ENCODE measurements around the gene DEFB127.
"Not testable (repeated sequence)": the region's sequence is repeated elsewhere in the genome, so short reads cannot be mapped to it uniquely, and the experiment has no call there.

DEFB127 gene, protein sequence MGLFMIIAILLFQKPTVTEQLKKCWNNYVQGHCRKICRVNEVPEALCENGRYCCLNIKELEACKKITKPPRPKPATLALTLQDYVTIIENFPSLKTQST

DNA sequence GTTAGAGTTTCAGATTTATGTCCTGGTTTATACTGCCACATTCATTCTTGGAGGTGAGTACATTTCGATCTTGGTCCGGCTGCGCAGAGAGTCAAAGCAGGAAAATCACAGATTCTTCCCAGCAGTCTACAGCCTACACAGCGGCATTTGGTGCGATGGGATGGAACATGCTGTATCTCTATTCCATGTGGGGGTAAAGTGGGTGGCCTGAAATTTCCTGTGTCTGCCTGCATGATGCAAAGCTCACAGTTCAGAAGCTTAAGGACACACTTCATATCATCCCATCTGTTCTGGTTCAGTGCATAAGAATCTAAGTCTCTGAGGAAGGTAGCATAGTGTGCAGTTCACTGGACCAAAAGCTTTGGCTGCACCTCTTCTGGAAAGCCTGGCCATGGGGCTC is at the start of gene DEFB127:
DEFB127 (plus strand) TSS at position 301 of the 400 bp plus-strand sequence; CDS start at position 392, 91 bp downstream.
- DNase-seq, result no peak

DNA sequence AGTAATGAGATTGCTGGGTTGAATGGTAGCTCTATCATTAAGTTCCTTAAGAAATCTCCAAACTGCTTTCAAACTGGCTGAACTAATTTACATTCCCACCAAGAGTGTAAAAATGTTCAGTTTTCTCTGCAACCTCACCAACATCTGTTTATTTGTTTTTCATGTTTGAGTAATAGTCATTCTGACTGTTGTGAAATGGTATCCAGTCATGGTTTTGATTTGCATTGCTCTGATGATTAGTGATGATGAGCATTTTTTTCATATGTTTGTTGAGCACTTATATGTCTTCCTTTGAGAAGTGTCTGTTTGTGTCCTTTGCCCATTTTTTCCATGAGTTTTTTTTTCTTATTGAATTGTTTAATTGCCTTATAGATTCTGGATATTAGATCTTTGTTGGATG is 44.9 kb upstream of the DEFB127 start:
- DNase-seq, result no peak

DNA sequence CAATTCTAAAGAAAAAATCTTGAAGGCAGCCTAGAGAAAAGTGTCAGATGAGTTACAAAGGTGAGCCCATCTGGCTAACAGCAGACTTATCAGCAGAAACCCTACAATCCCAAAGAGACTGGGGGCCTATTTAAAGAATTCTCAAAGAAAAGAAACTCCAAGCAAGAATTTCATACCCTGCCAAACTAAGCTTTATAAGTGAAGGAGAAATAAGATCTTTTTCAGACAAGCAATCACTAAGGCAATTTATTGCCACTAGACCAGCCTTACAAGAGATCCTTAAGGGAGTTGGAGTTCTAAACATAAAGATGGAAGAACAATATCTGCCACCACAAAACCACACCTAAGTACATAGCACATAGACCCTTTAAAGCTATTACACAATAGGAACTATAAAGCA is 39.7 kb upstream of the DEFB127 start:
- DNase-seq, result no peak

DNA sequence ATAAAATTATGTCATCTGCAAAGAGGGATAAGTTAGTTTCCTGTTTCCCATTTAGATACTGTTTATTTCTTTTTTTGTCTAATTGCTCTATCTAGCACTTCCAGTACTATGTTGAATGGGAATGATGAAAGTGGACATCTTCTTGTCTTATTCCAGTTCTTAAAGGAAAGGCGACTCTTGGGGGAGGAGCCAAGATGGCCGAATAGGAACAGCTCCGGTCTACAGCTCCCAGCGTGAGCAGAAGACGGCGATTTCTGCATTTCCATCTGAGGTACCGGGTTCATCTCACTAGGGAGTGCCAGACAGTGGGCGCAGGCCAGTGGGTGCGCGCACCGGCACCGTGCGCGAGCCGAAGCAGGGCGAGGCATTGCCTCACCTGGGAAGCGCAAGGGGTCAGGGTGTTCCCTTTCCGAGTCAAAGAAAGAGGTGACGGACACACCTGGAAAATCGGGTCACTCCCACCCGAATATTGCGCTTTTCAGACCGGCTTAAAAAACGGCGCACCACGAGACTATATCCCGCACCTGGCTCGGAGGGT is 27.4 kb upstream of the DEFB127 start:
- not testable (repeated sequence) for DNase-seq

DNA sequence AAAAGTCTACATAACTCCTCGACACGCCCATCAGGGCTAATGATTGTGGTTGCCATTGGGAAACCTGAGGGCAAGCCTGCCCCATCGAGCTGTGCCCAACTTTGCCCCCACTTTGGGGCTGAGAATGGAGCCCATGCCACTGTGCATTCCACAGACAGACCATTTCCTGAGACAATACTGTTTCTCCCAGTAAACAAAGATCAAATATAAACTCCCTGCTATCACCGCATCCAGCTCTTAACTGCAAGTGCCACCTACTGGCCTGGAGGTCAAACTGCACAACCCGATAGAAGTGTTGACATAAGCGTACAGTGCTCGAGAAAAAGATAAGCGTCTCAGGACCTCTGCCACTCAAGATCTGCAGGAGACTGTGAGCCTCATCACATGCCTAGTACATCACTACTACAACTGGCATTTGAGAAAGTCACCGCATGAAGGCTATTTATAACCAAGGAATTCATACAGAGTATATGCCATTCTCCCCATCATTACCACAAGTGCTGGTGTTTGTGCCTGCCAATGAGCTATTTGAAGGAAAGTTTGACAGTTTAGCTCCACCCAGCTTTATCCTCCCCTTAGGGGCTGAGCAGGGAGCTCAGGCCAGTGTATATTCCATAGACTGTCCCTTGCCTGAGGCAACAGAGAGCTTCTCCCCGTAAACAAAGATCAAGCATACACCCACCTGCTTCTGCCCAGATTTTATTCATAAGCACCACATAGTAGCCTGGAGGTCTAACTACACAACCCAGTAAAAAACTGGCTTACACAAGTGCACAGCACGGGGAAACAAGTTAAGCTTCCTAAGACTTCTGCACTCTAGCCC is 19.4 kb upstream of the DEFB127 start:
- DNase-seq, result peak; percentile 95

DNA sequence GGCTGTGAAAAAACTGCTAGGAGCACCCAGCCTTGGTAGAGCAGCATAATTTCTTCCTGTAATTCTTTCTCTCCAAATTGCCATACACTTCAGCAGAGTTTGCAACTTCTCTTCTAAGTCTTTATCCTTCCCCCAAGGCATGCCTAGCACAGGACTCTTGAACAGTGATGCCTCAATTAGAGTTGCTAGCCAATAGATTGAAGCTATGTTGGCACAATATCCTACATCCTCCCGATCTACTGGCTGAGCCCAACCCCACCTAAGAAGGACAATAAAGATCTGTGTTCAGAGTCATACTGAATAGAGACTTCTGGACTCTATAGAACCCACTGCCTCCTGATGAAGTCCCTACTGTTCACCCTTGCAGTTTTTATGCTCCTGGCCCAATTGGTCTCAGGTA is 15.0 kb upstream of the DEFB127 start, which contains the start of gene DEFB126:
DEFB126 (plus strand) TSS at position 301 of the 400 bp plus-strand sequence; CDS start at position 340, 39 bp downstream.
- DNase-seq, result no peak

DNA sequence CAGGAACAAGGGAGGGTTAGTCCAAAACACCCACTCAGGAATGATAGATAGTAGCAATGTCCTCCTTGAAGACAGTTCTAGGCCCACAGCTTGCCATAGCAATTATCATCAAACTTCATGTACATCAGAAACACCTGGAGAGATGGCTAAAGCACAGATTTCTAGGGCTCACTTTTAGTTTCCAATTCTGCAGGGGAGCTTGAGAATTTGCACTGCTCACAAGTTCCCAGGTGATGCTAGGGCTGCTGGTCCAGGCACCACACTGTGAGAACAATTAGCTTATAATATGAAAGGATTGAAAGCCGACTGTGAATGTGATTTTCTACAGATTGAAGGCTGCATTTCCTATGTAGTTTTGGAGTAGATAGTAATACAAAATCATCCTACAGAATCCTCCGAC is 11.4 kb upstream of the DEFB127 start:
- DNase-seq, result no peak

DNA sequence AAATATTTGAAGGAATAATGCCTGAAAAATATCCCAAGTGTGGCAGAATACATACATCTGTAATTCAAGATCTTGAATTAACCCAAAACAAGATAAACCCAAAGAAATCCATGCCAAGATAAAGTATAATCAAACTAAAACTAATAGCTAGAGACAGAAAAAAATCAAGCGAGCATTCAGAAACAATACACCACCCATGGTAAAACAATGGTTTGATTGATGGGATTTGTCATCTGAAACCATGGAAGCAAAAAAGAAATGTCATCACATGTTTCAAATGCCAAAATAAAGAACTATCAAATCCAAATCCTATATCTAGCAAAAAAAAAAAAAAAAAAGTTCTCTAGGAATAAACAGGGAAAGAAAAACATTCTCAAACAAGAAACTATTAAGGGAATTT is 5.1 kb upstream of the DEFB127 start:
- DNase-seq, result no peak

DNA sequence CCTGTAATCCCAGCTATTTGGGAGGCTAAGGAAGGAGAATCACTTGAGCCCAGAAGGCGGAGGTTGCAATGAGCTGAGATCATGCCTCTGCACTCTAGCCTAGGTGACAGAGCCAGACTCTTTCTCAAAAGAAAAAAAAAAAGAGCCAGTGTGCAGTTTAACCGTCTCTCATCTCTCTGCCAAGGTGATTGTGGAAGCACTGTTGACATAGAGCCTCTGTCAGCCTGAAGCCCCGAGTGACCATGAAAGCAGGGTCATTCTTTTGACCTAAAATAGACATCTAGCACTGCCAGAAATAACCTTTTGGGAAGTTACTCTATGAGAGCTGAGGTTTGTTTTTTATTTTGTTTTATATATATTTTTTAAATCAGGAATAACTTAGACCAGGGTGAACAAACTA is 7.4 kb downstream of the DEFB127 start:
- no peak for DNase-seq

DNA sequence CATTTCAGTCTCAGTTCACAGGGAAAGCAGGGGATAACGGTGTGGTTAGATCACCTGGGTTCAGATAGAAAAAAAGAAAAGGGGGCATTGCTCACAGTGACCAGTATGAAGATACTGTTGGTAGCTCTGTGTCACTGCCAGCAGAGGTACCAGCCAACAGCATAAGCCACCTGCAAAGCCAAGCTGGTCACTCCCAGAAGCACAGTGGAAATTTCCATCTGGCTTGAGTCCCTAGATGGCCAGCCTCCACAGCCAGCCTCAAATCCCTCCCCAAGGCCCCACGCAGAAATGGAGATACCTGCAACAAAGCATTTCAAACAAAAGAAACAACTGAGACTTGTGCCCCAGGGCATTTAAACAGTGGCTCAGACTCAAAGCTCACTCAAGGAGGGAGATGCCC is 11.6 kb downstream of the DEFB127 start:
- DNase-seq, result no peak

DNA sequence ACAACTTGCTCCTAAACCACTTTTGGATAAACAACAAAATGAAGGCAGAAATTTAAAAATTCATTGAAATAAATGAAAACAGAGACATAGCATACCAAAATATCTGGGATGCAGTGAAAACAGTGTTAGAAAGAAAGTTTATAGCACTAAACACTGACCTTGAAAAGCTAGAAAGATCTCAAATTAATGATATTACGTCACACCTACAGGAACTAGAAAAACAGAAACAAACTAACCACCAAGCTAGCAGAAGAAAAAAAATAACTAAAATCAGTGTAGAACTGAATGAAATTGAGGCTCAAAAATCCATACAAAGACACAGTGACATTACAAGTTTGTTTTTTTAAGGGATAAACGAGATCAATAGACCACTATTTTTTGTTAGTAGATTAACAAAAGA is 27.0 kb downstream of the DEFB127 start:
- no peak for DNase-seq

DNA sequence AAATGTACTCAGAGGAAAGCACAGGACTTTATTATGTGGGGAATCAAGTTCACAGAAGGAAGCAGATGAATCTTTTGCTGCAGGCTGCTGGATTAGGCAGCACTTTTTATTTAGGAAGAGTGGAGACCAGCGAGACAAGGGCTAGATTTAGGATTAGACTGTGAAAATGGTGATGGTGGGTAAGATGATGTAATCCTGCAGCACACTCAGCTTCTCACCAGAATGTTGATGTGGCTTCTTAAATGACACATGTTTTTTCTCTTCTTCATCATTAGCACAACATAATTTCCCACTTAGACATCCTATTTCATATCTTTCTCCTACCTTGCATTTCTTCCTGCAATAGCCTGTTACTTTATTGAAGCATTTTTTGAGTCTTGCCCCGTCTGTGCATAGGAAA is 30.5 kb downstream of the DEFB127 start:
- DNase-seq, result peak; percentile 31

DNA sequence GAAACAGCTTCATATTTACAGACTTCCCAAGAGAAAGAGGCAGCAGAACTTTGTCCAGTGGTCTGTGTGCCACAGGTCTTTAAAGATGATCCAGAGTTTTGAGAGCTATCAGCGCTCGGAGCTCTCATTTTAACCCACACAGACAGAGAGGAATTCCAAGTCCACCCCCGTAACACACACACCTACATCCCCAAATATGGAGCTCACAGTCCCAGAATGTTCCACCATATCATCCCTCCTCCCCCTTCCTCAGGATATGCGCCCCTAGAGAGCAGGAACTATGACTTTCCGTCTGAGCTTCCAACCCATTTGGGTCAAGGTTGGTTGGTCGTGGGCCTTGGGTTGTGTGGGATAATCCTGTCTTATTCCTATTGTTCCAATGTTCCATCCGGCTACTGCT is 32.4 kb downstream of the DEFB127 start, which contains the start of gene DEFB128:
DEFB128 (minus strand) TSS at position 101 of the 400 bp plus-strand sequence; CDS start at position 13, 88 bp downstream.
- DNase-seq, result no peak

DNA sequence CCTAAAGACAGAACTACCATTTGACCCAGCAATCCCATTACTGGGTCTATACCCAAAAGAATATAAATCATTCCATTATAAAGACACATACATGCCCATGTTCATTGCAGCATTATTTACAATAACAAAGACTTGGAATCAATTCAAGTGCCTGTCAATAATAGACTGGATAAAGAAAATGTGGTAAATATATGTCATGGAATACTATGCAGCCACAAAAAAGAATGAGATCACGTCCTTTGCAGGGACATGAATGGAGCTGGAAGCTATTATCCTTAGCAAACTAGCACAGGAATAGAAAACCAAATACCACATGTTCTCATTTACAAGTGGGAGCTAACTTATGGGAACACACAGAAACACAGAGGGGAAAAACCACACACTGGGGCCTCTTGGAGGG is 41.0 kb downstream of the DEFB127 start:
- no peak for DNase-seq

DNA sequence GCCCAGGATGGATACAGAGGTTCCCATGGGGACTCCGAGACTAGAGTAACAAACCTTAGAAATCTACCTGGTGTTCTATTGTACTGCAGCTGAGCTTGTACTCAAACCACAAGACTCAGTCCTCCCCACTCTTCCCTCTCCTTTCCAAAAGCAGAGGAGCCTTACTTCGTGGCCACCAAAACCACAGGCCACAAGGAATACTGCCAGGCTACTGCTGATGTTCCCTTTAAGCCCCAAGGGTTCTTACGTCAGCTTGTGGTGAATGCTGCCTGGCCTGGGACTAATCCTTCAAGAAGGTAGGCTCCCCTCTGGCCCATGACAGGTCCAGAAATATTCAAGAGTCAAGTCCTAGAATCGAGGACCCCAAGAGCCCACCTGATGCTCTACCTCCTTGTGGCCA is 42.7 kb downstream of the DEFB127 start:
- DNase-seq, result peak; percentile 64

DNA sequence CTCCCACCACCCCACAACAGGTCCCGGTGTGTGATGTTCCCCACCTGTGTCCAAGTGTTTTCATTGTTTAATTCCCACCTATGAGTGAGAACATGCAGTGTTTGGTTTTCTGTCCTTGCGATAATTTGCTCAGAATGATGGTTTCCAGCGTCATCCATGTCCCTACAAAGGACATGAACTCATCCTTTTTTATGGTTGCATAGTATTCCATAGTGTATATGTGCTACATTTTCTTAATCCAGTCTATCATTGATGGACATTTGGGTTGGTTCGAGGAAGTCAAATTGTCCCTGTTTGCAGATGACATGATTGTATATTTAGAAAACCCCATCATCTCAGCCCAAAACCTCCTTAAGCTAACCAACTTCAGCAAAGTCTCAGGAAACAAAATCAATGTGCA is 46.4 kb downstream of the DEFB127 start:
- DNase-seq, result not testable (repeated sequence)

Data from OCI-M1 (cell line).